SK-N-SH treated with all-trans-retinoic acid at 6 μM for 48 hours (cell line): ENCODE measurements around the gene SERPING1.

ENCODE experiments used
- ATAC-seq: fragments of 200-7000 bp; cut with Tn5 transposase; 3 replicates; pipeline ENCODE4 v1.9.1; 2020; ENCODE audit warnings: mild to moderate bottlenecking, moderate library complexity
- ARNTL ChIP-seq: fragments of 450-650 bp; formaldehyde crosslinking; IDR thresholded peaks from 2 replicates; pipeline ENCODE4 v1.5.0; 2020; ENCODE audit warnings: low read depth, mild to moderate bottlenecking, moderate library complexity, borderline replicate concordance
- BACH2 ChIP-seq: fragments of 250-450 bp; sonication (Bioruptor Pico); IDR thresholded peaks from 2 replicates; pipeline ENCODE4 v1.9.0; 2021; ENCODE audit warnings: mild to moderate bottlenecking, borderline replicate concordance
- CREB5 ChIP-seq: fragments of 250-450 bp; sonication (Bioruptor Pico); IDR thresholded peaks from 2 replicates; pipeline ENCODE4 v1.5.1; 2020; ENCODE audit warnings: low read depth, mild to moderate bottlenecking, moderate library complexity
- CSDC2 ChIP-seq: fragments of 250-450 bp; sonication (Bioruptor Pico); IDR thresholded peaks from 2 replicates; pipeline ENCODE4 v1.5.0; 2020; ENCODE audit warnings: mild to moderate bottlenecking, moderate library complexity
- CSRNP3 ChIP-seq: fragments of 250-450 bp; sonication (Bioruptor Pico); IDR thresholded peaks from 2 replicates; pipeline ENCODE4 v1.5.1; 2021; ENCODE audit warnings: mild to moderate bottlenecking, moderate library complexity
- ESRRG ChIP-seq: fragments of 250-450 bp; sonication (Bioruptor Pico); IDR thresholded peaks from 2 replicates; pipeline ENCODE4 v1.6.1; 2021; ENCODE audit warnings: mild to moderate bottlenecking
- GLIS3 ChIP-seq: fragments of 250-450 bp; sonication (Bioruptor Pico); IDR thresholded peaks from 2 replicates; pipeline ENCODE4 v1.5.0; 2020; ENCODE audit warnings: mild to moderate bottlenecking, moderate library complexity
- OSR1 ChIP-seq: fragments of 250-450 bp; sonication (Bioruptor Pico); IDR thresholded peaks from 2 replicates; pipeline ENCODE4 v1.8.0; 2022; ENCODE audit warnings: moderate library complexity, mild to moderate bottlenecking, inconsistent platforms
- PATZ1 ChIP-seq: fragments of 250-450 bp; sonication (Bioruptor Pico); IDR thresholded peaks from 2 replicates; pipeline ENCODE4 v1.8.0; 2020; ENCODE audit warnings: mild to moderate bottlenecking, moderate library complexity, borderline replicate concordance
- POU6F1 ChIP-seq: fragments of 250-450 bp; sonication (Bioruptor Pico); IDR thresholded peaks from 2 replicates; pipeline ENCODE4 v1.8.0; 2021; ENCODE audit warnings: low read depth, mild to moderate bottlenecking, moderate library complexity, borderline replicate concordance
- PPARA ChIP-seq: fragments of 250-450 bp; sonication (Bioruptor Pico); IDR thresholded peaks from 2 replicates; pipeline ENCODE4 v1.5.0; 2020; ENCODE audit warnings: mild to moderate bottlenecking, borderline replicate concordance
- RARB ChIP-seq: fragments of 250-450 bp; sonication (Bioruptor Pico); IDR thresholded peaks from 2 replicates; pipeline ENCODE4 v1.8.0; 2021; ENCODE audit warnings: mild to moderate bottlenecking, moderate library complexity
- SNAI2 ChIP-seq: fragments of 250-450 bp; sonication (Bioruptor Pico); IDR thresholded peaks from 2 replicates; pipeline ENCODE4 v1.5.0; 2020; ENCODE audit warnings: mild to moderate bottlenecking, moderate library complexity
- TCF4 ChIP-seq: fragments of 250-450 bp; sonication (Bioruptor Pico); IDR thresholded peaks from 2 replicates; pipeline ENCODE4 v1.8.0; 2021; ENCODE audit warnings: mild to moderate bottlenecking, moderate library complexity, borderline replicate concordance
- TOX ChIP-seq: fragments of 250-450 bp; sonication (Bioruptor Pico); IDR thresholded peaks from 2 replicates; pipeline ENCODE4 v1.8.0; 2021; ENCODE audit warnings: mild to moderate bottlenecking, moderate library complexity, borderline replicate concordance
- TSHZ2 ChIP-seq: fragments of 250-450 bp; sonication (Bioruptor Pico); IDR thresholded peaks from 2 replicates; pipeline ENCODE4 v1.5.0; 2020; ENCODE audit warnings: mild to moderate bottlenecking, moderate library complexity
- ZC3H10 ChIP-seq: fragments of 250-450 bp; sonication (Bioruptor Pico); IDR thresholded peaks from 2 replicates; pipeline ENCODE4 v1.5.1; 2021; ENCODE audit warnings: mild to moderate bottlenecking, moderate library complexity
- ZFP3 ChIP-seq: fragments of 250-450 bp; sonication (Bioruptor Pico); IDR thresholded peaks from 2 replicates; pipeline ENCODE4 v1.5.0; 2020; ENCODE audit warnings: mild to moderate bottlenecking, moderate library complexity
- ZFP30 ChIP-seq: fragments of 450-650 bp; formaldehyde crosslinking; IDR thresholded peaks from 2 replicates; pipeline ENCODE4 v1.5.0; 2022; ENCODE audit warnings: mild to moderate bottlenecking, moderate library complexity
- ZNF565 ChIP-seq: fragments of 450-650 bp; formaldehyde crosslinking; conservative IDR thresholded peaks from 2 replicates; pipeline ENCODE4 v1.5.0; 2020; ENCODE audit warnings: low read depth, mild to moderate bottlenecking, moderate library complexity
- ZNF70 ChIP-seq: fragments of 450-650 bp; formaldehyde crosslinking; IDR thresholded peaks from 2 replicates; pipeline ENCODE4 v1.5.0; 2020; ENCODE audit warnings: mild to moderate bottlenecking, moderate library complexity
- ZNF8 ChIP-seq: fragments of 450-650 bp; formaldehyde crosslinking; IDR thresholded peaks from 2 replicates; pipeline ENCODE4 v1.5.0; 2020; ENCODE audit warnings: mild to moderate bottlenecking, moderate library complexity

SERPING1 gene

GRCh38 chr11:57597461-57597915 is at the start of gene SERPING1:
SERPING1 (plus strand) TSS chr11:57597685; CDS start chr11:57598271, 586 bp downstream.
- TF ChIP-seq CSDC2 (no peak), CSRNP3 (CRISPR knock-in tag) (no peak), TCF4 (no peak), SNAI2 (no peak), ZNF565 (no peak), ZC3H10 (no peak), TSHZ2 (CRISPR knock-in tag) (no peak)
- TF ChIP-seq, all 23 proteins: peak for 0
- ATAC-seq = peak; percentile 23; the same call in 2 of the 3 replicates

GRCh38 chr11:57547854-57548377 is 49.6 kb upstream of the SERPING1 start:
- ATAC-seq = no peak
- no peak for TF ChIP-seq BACH2 (CRISPR knock-in tag)
- no peak for TF ChIP-seq TOX (CRISPR knock-in tag)
- TF ChIP-seq CREB5 (CRISPR knock-in tag) = no peak
- TF ChIP-seq ZNF70 (CRISPR knock-in tag) = no peak
- no peak for TF ChIP-seq ZFP30 (CRISPR knock-in tag)
- TF ChIP-seq CSRNP3 (CRISPR knock-in tag) = no peak
- no peak for TF ChIP-seq ZNF565
- no peak for TF ChIP-seq ESRRG
- TF ChIP-seq ZNF8 = no peak
- no peak for TF ChIP-seq RARB (CRISPR knock-in tag)
- TF ChIP-seq SNAI2 = no peak
- TF ChIP-seq PATZ1 (CRISPR knock-in tag) = no peak
- TF ChIP-seq GLIS3 (CRISPR knock-in tag) = no peak
- no peak for TF ChIP-seq ZC3H10
- TF ChIP-seq POU6F1 = no peak
- no peak for TF ChIP-seq PPARA (CRISPR knock-in tag)
- TF ChIP-seq ARNTL (CRISPR knock-in tag) = no peak

GRCh38 chr11:57549983-57550382 is 47.5 kb upstream of the SERPING1 start:
- ATAC-seq = no peak
- TF ChIP-seq OSR1 (CRISPR knock-in tag) (no peak), TSHZ2 (CRISPR knock-in tag) (no peak), ZFP3 (no peak), ARNTL (CRISPR knock-in tag) (no peak), ZNF565 (no peak), ZC3H10 (no peak), CSDC2 (no peak), POU6F1 (no peak)
